ENCODE measurements around the gene KSR1. TPM values are rescaled to one million over a fixed set of nuclear protein-coding genes. Genes with fewer than 3 reads are reported as not detected.

KSR1 gene
- total and polyA plus RNA-seq, 11 donors: 6.1 to 31.1 (median 7.5) TPM

GRCh38 chr17:27525316-27525715 lies 69.1 kb downstream of the KSR1 start:
- no peaks in the 10 kb centered on the region for H3K9me3 ChIP-seq
- DNase-seq: no peak
- no peak overlapping the region for H3K4me3 ChIP-seq
- no peak for TF ChIP-seq POLR2A (IDR thresholded peaks at IDR 0.05)
- no peak for TF ChIP-seq CTCF (IDR thresholded peaks at IDR 0.05)
- no peak overlapping the region for H3K27ac ChIP-seq
- peaks cover 0 to 45% (median 4%) of the 10 kb centered on the region in 12 donors for H3K4me1 ChIP-seq
- no peaks in the 10 kb centered on the region for H3K27me3 ChIP-seq
- no peaks in the 10 kb centered on the region for H3K36me3 ChIP-seq
- 65 to 88% (median 86%) methylated on average over 2 of the region's 2 CpGs for WGBS, 4 donors
- intact Hi-C loops (cut with DNase I): loop anchor here in 1 of 10 donors (5.0 kb wide), 1 partner anchor 38 kb away; no protein-coding TSS in a partner anchor
- no peak for ATAC-seq

DNA sequence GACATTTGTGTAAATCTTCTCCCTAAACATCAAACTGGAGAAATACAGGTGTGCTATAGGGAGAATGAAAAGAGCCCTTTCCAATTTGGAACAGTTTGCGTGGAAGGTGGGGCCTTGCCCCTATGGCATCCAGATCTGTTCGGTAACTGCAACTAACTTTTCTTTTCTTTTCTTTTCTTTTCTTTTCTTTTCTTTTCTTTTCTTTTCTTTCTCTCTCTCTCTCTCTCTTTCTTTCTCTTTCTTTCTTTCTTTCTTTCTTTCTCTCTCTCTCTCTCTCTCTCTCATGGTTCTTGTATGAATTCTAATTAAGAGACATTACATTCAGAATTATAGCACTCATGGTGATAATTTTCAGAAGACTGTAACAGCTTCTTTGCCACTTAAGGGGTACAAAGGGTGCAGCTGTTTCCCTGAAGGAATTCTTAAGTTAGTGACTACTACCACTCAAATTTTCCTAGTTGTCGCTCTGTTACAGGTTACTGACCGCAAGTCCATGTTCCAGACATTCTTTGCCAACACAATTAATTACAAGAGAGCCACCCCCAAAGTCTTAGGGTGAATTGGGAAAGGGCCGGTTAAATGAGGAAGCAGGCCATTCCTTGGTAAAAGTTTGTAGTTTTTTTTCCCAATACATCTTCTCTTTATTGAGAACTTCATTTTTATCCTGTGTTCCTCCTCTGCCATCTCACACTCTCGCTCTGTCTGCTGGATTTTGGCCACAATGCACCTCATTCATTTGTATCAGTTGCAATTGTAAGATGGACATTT lies 69.8 kb downstream of the KSR1 start:
- intact Hi-C loops (cut with DNase I): loop anchor here in 1 of 10 donors (5.0 kb wide), 1 partner anchor 39 kb away; no protein-coding TSS in a partner anchor
- no peak for ATAC-seq
- WGBS, 4 donors: 92 to 97% (median 94%) methylated on average over 6 of the region's 6 CpGs
- peak overlapping the region in 1 of 12 donors; percentile 30 for H3K27ac ChIP-seq
- H3K9me3 ChIP-seq: no peaks in the 10 kb centered on the region
- no peak for DNase-seq
- H3K27me3 ChIP-seq: no peaks in the 10 kb centered on the region
- no peaks in the 10 kb centered on the region for H3K36me3 ChIP-seq
- no peak overlapping the region for H3K4me3 ChIP-seq
- TF ChIP-seq POLR2A (IDR thresholded peaks at IDR 0.05) (no peak), CTCF (IDR thresholded peaks at IDR 0.05) (no peak)
- peaks cover 0 to 52% (median 5%) of the 10 kb centered on the region in 12 donors for H3K4me1 ChIP-seq

DNA sequence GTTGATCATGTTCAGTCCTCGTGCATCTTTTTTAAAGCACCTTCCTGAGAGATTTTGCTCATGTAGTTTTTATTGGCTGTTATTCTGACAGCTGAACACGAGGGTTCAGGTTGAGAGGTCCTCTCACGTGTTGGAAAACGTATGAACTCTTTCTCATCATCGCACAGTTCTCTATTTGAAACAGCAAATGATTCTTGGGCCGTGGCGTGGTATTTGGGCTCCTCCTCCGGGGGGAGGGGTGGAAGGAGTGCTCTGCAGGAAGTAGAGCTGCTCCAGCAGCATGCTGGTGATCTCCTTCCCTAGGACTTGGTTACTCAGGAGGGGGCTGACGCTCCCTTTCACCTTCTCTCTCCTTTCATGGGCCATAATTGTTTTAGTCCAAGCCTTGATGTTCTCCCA lies 70.4 kb downstream of the KSR1 start:
- Histone ChIP-seq H3K27ac (peak overlapping the region in 1 of 12 donors; percentile 30), H3K4me1 (peaks cover 0 to 58% (median 5%) of the 10 kb centered on the region in 12 donors), H3K9me3 (no peaks in the 10 kb centered on the region), H3K27me3 (no peaks in the 10 kb centered on the region), H3K4me3 (no peak overlapping the region), H3K36me3 (no peaks in the 10 kb centered on the region)
- 24 to 38% (median 35%) methylated on average over 9 of the region's 9 CpGs for WGBS, 4 donors
- DNase-seq: peak in 2 of 5 donors; percentile 43 to 48
- ATAC-seq: peak in 3 of 4 donors; percentile 66 to 76 (median 71)
- intact Hi-C loops (cut with DNase I): loop anchor here in 1 of 10 donors (5.0 kb wide), 1 partner anchor 39 kb away; no protein-coding TSS in a partner anchor
- TF ChIP-seq POLR2A (IDR thresholded peaks at IDR 0.05) (no peak), CTCF (IDR thresholded peaks at IDR 0.05) (no peak)

- DNase-seq (no peak), ATAC-seq (peak in 2 of 4 donors; percentile 29 to 43)
- peaks cover 0 to 84% (median 5%) of the 10 kb centered on the region in 12 donors for H3K4me1 ChIP-seq
- H3K36me3 ChIP-seq: no peaks in the 10 kb centered on the region
- 79 to 85% (median 83%) methylated on average over 7 of the region's 7 CpGs for WGBS, 4 donors
- H3K27me3 ChIP-seq: no peaks in the 10 kb centered on the region
- no peak overlapping the region for H3K4me3 ChIP-seq
- H3K27ac ChIP-seq: no peak overlapping the region
- intact Hi-C loops (cut with DNase I): loop anchor here in 1 of 10 donors (5.0 kb wide), 1 partner anchor 42 kb away; no protein-coding TSS in a partner anchor
- H3K9me3 ChIP-seq: no peaks in the 10 kb centered on the region
- TF ChIP-seq CTCF (IDR thresholded peaks at IDR 0.05) (no peak), POLR2A (IDR thresholded peaks at IDR 0.05) (no peak)
These were observed 73.1 kb downstream of the KSR1 start for GRCh38 chr17:27529230-27529796.
